Measurements from ENCODE around the gene ALPL.
A peak's percentile ranks its signal among the peaks of the same experiment; 100 is the strongest.
"Not testable (repeated sequence)": the region's sequence is repeated elsewhere in the genome, so short reads cannot be mapped to it uniquely, and the experiment has no call there.

Gene ALPL

GRCh38 chr1:21559788-21560567 lies 50.8 kb downstream of the ALPL start:
- DNase-seq (ENCODE audit: low spot score): no peak

- no peak for DNase-seq (ENCODE audit: low spot score)
Observed at GRCh38 chr1:21560916-21561638, 51.9 kb downstream of the ALPL start.

- DNase-seq (ENCODE audit: low spot score): no peak
Observed at GRCh38 chr1:21562896-21563295, 53.7 kb downstream of the ALPL start.

GRCh38 chr1:21563971-21564370 lies 54.7 kb downstream of the ALPL start:
- no peak for DNase-seq (ENCODE audit: low spot score)

- no peak for DNase-seq (ENCODE audit: low spot score)
Observed at GRCh38 chr1:21564521-21565095, 55.4 kb downstream of the ALPL start.

GRCh38 chr1:21565285-21565684 lies 56.1 kb downstream of the ALPL start:
- DNase-seq (ENCODE audit: low spot score): no peak

- not testable (repeated sequence) for DNase-seq (ENCODE audit: low spot score)
Observed at GRCh38 chr1:21566361-21566760, 57.1 kb downstream of the ALPL start.

GRCh38 chr1:21567241-21568005 lies 58.2 kb downstream of the ALPL start:
- DNase-seq (ENCODE audit: low spot score): no peak

- DNase-seq (ENCODE audit: low spot score): peak; percentile 64
Observed at GRCh38 chr1:21568006-21568746, 59.0 kb downstream of the ALPL start.

- no peak for DNase-seq (ENCODE audit: low spot score)
Observed at GRCh38 chr1:21568809-21569385, 59.7 kb downstream of the ALPL start.

- DNase-seq (ENCODE audit: low spot score): no peak
Observed at GRCh38 chr1:21569820-21570527, 60.8 kb downstream of the ALPL start.

- DNase-seq (ENCODE audit: low spot score): no peak
Observed at GRCh38 chr1:21570528-21570875, 61.3 kb downstream of the ALPL start.

GRCh38 chr1:21570885-21571284 lies 61.7 kb downstream of the ALPL start:
- no peak for DNase-seq (ENCODE audit: low spot score)

GRCh38 chr1:21572221-21572620 lies 63.0 kb downstream of the ALPL start:
- no peak for DNase-seq (ENCODE audit: low spot score)

GRCh38 chr1:21572735-21573277 lies 63.6 kb downstream of the ALPL start:
- DNase-seq (ENCODE audit: low spot score): no peak

- no peak for DNase-seq (ENCODE audit: low spot score)
Observed at GRCh38 chr1:21573475-21573874, 64.3 kb downstream of the ALPL start.

GRCh38 chr1:21573971-21574465 lies 64.8 kb downstream of the ALPL start:
- DNase-seq (ENCODE audit: low spot score): peak; percentile 99

- peak; percentile 83 for DNase-seq (ENCODE audit: low spot score)
Observed at GRCh38 chr1:21574466-21575151, 65.4 kb downstream of the ALPL start.

- no peak for DNase-seq (ENCODE audit: low spot score)
Observed at GRCh38 chr1:21575351-21575942, 66.2 kb downstream of the ALPL start.

All from kidney capillary endothelial cell (primary cell).